GM12878 (cell line): ENCODE measurements around the gene CYSTM1. TPM values are rescaled to one million over a fixed set of nuclear protein-coding genes. Genes with fewer than 3 reads are reported as not detected.

Experiments used
- ATAC-seq: fragments of 200-7000 bp; cut with Tn5 transposase; 3 replicates; pipeline ENCODE4 v1.9.1; 2020; ENCODE audit warnings: mild to moderate bottlenecking, moderate library complexity
- BruUV-seq: library from RNA; stranded (reverse); fragments of 400-500 nt; replicated peaks from 2 replicates; lab custom pipeline; 2021; lab: Mats Ljungman, UMichigan
- CTCF ChIA-PET: fragments of 300-600 bp; sonication (Branson Sonifier 250); formaldehyde crosslinking; extraction: SDS; loops from one replicate; lab custom pipeline; 2021; ENCODE audit warnings: inconsistent platforms; lab: Yijun Ruan, JAX
- POLR2A ChIA-PET: fragments of 350-600 bp; formaldehyde crosslinking; extraction: SDS; loops from one replicate; lab custom pipeline; 2021; ENCODE audit warnings: inconsistent platforms; lab: Charles Lee
- RAD21 ChIA-PET: fragments of 300-600 bp; sonication (Branson Sonifier 250); formaldehyde crosslinking; loops from one replicate; lab custom pipeline; 2023; ENCODE audit warnings: antibody characterized with exemption; ENCODE audit not compliant: unreplicated experiment; lab: Charles Lee
- SMC1A ChIA-PET: fragments of 300-600 bp; sonication (Branson Sonifier 250); formaldehyde crosslinking; loops from one replicate; lab custom pipeline; 2023; ENCODE audit not compliant: unreplicated experiment, uncharacterized antibody; lab: Charles Lee
- DNase-seq: peaks from one replicate; pipeline ENCODE4 v3.0.0-alpha.2; 2011; ENCODE audit warnings: low read depth, low spot score
- FAIRE-seq: peaks from 3 replicates; lab custom pipeline; 2011; peaks lifted over from hg19 to GRCh38; lab: Jason Lieb, UNC
- H2AFZ ChIP-seq: 2 replicates; pipeline ENCODE4 v1.6.0; 2011; ENCODE audit warnings: low read depth, low read length, control low read depth; ENCODE audit not compliant: control insufficient read depth
- H3K27ac ChIP-seq: 2 replicates; pipeline ENCODE4 v1.5.1; 2011; ENCODE audit warnings: control low read depth; ENCODE audit not compliant: control insufficient read depth, insufficient read depth
- H3K27me3 ChIP-seq, 2 experiments: replicated peaks in 1 of 2; 2 replicates each; pipeline versions ENCODE4 v1.6.0 to v1.6.1; 2011; ENCODE audit warnings: low read length in 1 of 2; ENCODE audit not compliant: control insufficient read depth in 2 of 2, insufficient read depth in 2 of 2
- H3K36me3 ChIP-seq, 2 experiments: 2 replicates each; pipeline ENCODE4 v1.5.1; 2011; ENCODE audit warnings: low read length in 1 of 2; ENCODE audit not compliant: control insufficient read depth in 2 of 2, insufficient read depth in 2 of 2
- H3K4me1 ChIP-seq: 2 replicates; pipeline ENCODE4 v1.6.1; 2011; ENCODE audit warnings: mild to moderate bottlenecking, low read length, moderate library complexity, mixed read lengths; ENCODE audit not compliant: control insufficient read depth, insufficient read depth
- H3K4me2 ChIP-seq: 2 replicates; pipeline ENCODE4 v1.6.0; 2011; ENCODE audit warnings: control low read depth; ENCODE audit not compliant: control insufficient read depth, insufficient read depth
- H3K4me3 ChIP-seq: fragments of 200-600 bp; sonication (generic); 2 replicates; pipeline ENCODE4 v1.5.1; 2016
- H3K79me2 ChIP-seq: 2 replicates; pipeline ENCODE4 v1.6.0; 2011; ENCODE audit warnings: low read length; ENCODE audit not compliant: control insufficient read depth, insufficient read depth
- H3K9ac ChIP-seq: 2 replicates; pipeline ENCODE4 v1.8.0; 2011; ENCODE audit warnings: low read length, control low read depth, mixed read lengths; ENCODE audit not compliant: control insufficient read depth, insufficient read depth
- H3K9me3 ChIP-seq: replicated peaks from 3 replicates; pipeline ENCODE4 v1.5.1; 2011; ENCODE audit warnings: mild to moderate bottlenecking, low read length; ENCODE audit not compliant: control insufficient read depth, insufficient read depth
- H4K20me1 ChIP-seq: 2 replicates; pipeline ENCODE4 v1.6.0; 2011; ENCODE audit not compliant: control insufficient read depth, insufficient read depth
- CBX3 ChIP-seq: fragments of 200-600 bp; sonication (generic); IDR thresholded peaks from 2 replicates; pipeline ENCODE4 v1.6.1; 2016; ENCODE audit warnings: low read depth, borderline replicate concordance
- E2F8 ChIP-seq: fragments of 450-650 bp; IDR thresholded peaks from 2 replicates; pipeline ENCODE4 v1.6.1; 2018; ENCODE audit warnings: mild to moderate bottlenecking, low read depth, moderate library complexity; ENCODE audit not compliant: partially characterized antibody
- GABPA ChIP-seq: IDR thresholded peaks from 2 replicates; pipeline ENCODE4 v1.6.1; 2014; ENCODE audit warnings: antibody characterized with exemption, low read depth, mild to moderate bottlenecking, inconsistent platforms
- HCFC1 ChIP-seq: fragments of 150-350 bp; IDR thresholded peaks from 2 replicates; pipeline ENCODE4 v1.6.1; 2014; ENCODE audit warnings: low read length
- KDM1A ChIP-seq: fragments of 200-600 bp; sonication (generic); IDR thresholded peaks from 2 replicates; pipeline ENCODE4 v1.6.1; 2016; ENCODE audit warnings: borderline replicate concordance
- MLLT1 ChIP-seq: fragments of 450-650 bp; IDR thresholded peaks from 2 replicates; pipeline ENCODE4 v1.6.1; 2016; ENCODE audit warnings: mild to moderate bottlenecking
- PAX8 ChIP-seq: fragments of 450-650 bp; IDR thresholded peaks from 2 replicates; pipeline ENCODE4 v1.6.1; 2017; ENCODE audit warnings: mild to moderate bottlenecking, moderate library complexity
- POU2F2 ChIP-seq: IDR thresholded peaks from 3 replicates; pipeline ENCODE4 v1.6.1; 2011; ENCODE audit warnings: low read depth, mild to moderate bottlenecking, low read length, borderline replicate concordance
- RB1 ChIP-seq: fragments of 450-650 bp; formaldehyde crosslinking; IDR thresholded peaks from 2 replicates; pipeline ENCODE4 v1.6.1; 2017; ENCODE audit warnings: mild to moderate bottlenecking, borderline replicate concordance
- SPI1 ChIP-seq: IDR thresholded peaks from 2 replicates; pipeline ENCODE4 v1.6.1; 2011; ENCODE audit warnings: low read depth, mild to moderate bottlenecking, low read length, moderate library complexity, borderline replicate concordance; ENCODE audit not compliant: insufficient read depth
- TBL1XR1 ChIP-seq: IDR thresholded peaks from 2 replicates; pipeline ENCODE4 v1.6.1; 2012; ENCODE audit warnings: low read depth, low read length, improper control_type of control experiment
- USF1 ChIP-seq: IDR thresholded peaks from 2 replicates; pipeline ENCODE4 v1.6.1; 2011; ENCODE audit warnings: borderline replicate concordance, low read depth, mild to moderate bottlenecking, moderate library complexity, mixed read lengths, low read length; ENCODE audit not compliant: insufficient read depth; ENCODE audit errors: extremely low read length
- ZBTB40 ChIP-seq: fragments of 450-650 bp; IDR thresholded peaks from 2 replicates; pipeline ENCODE4 v1.6.1; 2016; ENCODE audit warnings: mild to moderate bottlenecking, moderate library complexity, borderline replicate concordance
- ZNF24 ChIP-seq: fragments of 450-650 bp; IDR thresholded peaks from 2 replicates; pipeline ENCODE4 v1.6.1; 2017; ENCODE audit warnings: antibody characterized with exemption, mild to moderate bottlenecking
- WGBS: methylation state at CpG from one replicate; pipeline ENCODE4 v1.1.6; 2016; ENCODE audit warnings: low lambda C conversion rate; ENCODE audit not compliant: insufficient replicate concordance, insufficient coverage; ENCODE audit errors: missing lambda C conversion rate; 5-methylcytosine and 5-hydroxymethylcytosine counted together
- in situ Hi-C: fragments of 300-500 bp; cut with MboI; formaldehyde crosslinking; loops from 9 replicates; pipeline ENCODE4 v1.14.3; 2018; ENCODE audit warnings: mixed read lengths
- intact Hi-C: fragments of 100-400 bp; cut with micrococcal nuclease; formaldehyde crosslinking; loops from one replicate; pipeline ENCODE4 v1.14.2; 2022; ENCODE audit not compliant: unreplicated experiment
- polyA plus RNA-seq, 11 experiments: library from polyadenylated mRNA; depleted of rRNA in 4 of 11; unstranded in 6 of 11; stranded (reverse) in 5 of 11; fragments of >200 nt; fragmentation: Nextera tagmentation in 4 of 11; fragmentation: Illumina TruSeq in 1 of 11; extraction: Ambion mirVana in 4 of 11; extraction: Trizol in 1 of 11; gene quantifications; 1 replicate in 1 of 11; 2 replicates in 10 of 11; pipeline versions ENCODE4 v1.2.1 to v1.2.3, GENCODE V29; 2011 to 2016; ENCODE audit warnings: inconsistent platforms in 2 of 11, missing spikeins in 2 of 11, low read depth in 1 of 11
- total RNA-seq, 4 experiments: library from RNA; depleted of rRNA in 3 of 4; stranded (reverse); fragments of >200 nt in 3 of 4; fragmentation: Illumina TruSeq in 1 of 4; extraction: Trizol in 1 of 4; gene quantifications; 2 replicates each; pipeline versions ENCODE4 v1.2.1 to v1.2.3, GENCODE V29; 2013 to 2021

CYSTM1 gene
- total and polyA plus RNA-seq, 10 of the 15 experiments (the other 5 are each of a cell fraction or from before 2014, with no cell fraction given): 52.7 to 261 (median 98.7) TPM

GRCh38 chr5:140287801-140288521 is 113.0 kb downstream of the CYSTM1 start:
- RAD21 ChIA-PET: no interaction called here
- peaks cover 11% of the 10 kb centered on the region for H3K4me1 ChIP-seq
- H3K79me2 ChIP-seq: peaks cover 29% of the 10 kb centered on the region
- 97% methylated on average over 7 of the region's 7 CpGs for WGBS
- H3K4me2 ChIP-seq: no peak overlapping the region
- POLR2A ChIA-PET: interaction anchor here (0.6 to 1.9 kb wide), 2 partner anchors 15 to 247 kb away, joined by 3 to 4 read pairs; partner anchors contain the start of gene PFDN1
- H3K27me3 ChIP-seq: no peaks in the 10 kb centered on the region
- no peaks in the 10 kb centered on the region for H4K20me1 ChIP-seq
- FAIRE-seq (no peak), DNase-seq (no peak), ATAC-seq (no peak)
- H3K36me3 ChIP-seq: no peaks in the 10 kb centered on the region
- no peak overlapping the region for H3K27ac ChIP-seq
- CTCF ChIA-PET: interaction anchor here (1.1 to 2.0 kb wide), 6 partner anchors 14 to 75 kb away, joined by 3 to 8 read pairs (median 3); no protein-coding TSS in a partner anchor
- in situ Hi-C loops (no loop called here), intact Hi-C loops (no loop called here)
- H2AFZ ChIP-seq: no peak overlapping the region
- SMC1A ChIA-PET: interaction anchor here (0.7 to 1.1 kb wide), 2 partner anchors 8 to 14 kb away, joined by 3 read pairs; no protein-coding TSS in a partner anchor
- no peak overlapping the region for H3K4me3 ChIP-seq
- no peak overlapping the region for H3K9ac ChIP-seq
- no TSS peak for BruUV-seq
- H3K9me3 ChIP-seq: no peaks in the 10 kb centered on the region
- TF ChIP-seq PAX8 (no peak), POU2F2 (no peak), USF1 (no peak), ZBTB40 (no peak), SPI1 (no peak), ZNF24 (no peak), CBX3 (no peak), E2F8 (no peak), TBL1XR1 (no peak), GABPA (no peak), HCFC1 (no peak), KDM1A (no peak), MLLT1 (no peak), RB1 (no peak)
